ENCODE measurements around the gene IGSF6. TPM values are rescaled to one million over a fixed set of nuclear protein-coding genes. Genes with fewer than 3 reads are reported as not detected.

IGSF6 gene
- total and polyA plus RNA-seq, 2 of the 13 experiments (the other 11 are each of a cell fraction or from before 2014, with no cell fraction given), result not detected

DNA sequence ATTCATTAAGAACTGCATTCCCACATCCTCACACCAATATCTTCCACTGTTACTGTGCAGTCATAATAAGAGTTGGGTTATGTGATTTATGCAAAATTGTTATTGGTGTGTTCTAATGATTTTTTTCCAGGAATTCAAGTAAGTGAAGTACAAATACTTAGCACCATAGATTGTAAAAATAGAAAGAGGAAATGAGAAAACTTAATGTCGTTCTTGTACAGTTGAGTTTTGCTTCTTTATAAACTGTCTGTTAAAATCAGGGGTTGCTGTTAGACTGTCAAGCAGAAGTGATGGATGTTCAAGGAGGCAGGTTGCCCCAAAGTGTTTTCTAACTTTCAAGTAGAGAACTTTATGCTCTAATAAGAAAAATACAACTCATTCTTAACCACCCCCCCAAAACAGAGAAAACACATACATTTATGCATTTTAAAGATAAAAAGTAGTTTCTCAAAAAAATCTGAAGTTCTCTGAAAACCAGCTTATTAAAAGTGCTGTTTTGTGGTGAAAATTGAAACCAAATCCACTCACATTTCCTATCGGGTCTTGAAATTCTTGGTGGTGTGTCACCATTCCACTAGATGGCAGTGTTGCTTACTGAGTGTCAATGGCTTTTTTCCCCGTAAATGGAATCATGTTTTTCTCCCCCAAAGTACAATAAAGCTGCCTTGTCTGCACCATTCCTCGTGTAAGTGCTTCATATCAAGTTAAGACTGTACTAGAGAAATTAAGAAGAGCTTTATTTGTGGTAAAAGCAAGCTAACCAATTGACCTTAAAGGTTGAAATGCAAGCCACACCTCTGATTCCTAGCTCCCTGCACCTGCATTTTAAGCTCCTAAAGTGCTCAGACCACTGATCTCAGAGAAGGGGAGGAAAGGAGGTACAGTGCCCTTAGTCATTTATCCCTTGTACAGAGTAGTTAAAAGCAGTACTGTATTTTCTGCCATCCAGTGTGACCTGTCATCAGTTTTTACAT, 4.7 kb upstream of the IGSF6 start (continued):
- TF ChIP-seq, protein P1, sequence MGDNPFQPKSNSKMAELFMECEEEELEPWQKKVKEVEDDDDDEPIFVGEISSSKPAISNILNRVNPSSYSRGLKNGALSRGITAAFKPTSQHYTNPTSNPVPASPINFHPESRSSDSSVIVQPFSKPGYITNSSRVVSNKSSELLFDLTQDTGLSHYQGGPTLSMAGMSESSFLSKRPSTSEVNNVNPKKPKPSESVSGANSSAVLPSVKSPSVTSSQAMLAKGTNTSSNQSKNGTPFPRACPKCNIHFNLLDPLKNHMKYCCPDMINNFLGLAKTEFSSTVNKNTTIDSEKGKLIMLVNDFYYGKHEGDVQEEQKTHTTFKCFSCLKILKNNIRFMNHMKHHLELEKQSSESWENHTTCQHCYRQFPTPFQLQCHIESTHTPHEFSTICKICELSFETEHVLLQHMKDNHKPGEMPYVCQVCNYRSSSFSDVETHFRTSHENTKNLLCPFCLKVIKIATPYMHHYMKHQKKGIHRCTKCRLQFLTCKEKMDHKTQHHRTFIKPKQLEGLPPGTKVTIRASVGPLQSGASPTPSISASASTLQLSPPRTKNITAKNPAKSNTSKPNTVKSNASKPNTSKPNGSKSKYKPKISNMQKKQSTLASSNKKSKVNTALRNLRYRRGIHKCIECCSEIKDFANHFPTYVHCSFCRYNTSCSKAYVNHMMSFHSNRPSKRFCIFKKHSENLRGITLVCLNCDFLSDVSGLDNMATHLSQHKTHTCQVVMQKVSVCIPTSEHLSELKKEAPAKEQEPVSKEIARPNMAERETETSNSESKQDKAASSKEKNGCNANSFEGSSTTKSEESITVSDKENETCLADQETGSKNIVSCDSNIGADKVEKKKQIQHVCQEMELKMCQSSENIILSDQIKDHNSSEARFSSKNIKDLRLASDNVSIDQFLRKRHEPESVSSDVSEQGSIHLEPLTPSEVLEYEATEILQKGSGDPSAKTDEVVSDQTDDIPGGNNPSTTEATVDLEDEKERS (CRISPR knock-in tag; IDR thresholded peaks at IDR 0.05), result no peak
- TF ChIP-seq KMT2B (CRISPR knock-in tag; IDR thresholded peaks at IDR 0.05) (no peak), FOXK1 (CRISPR knock-in tag; IDR thresholded peaks at IDR 0.05; ENCODE audit: borderline replicate concordance, low read depth) (peak; percentile 15; the same call in 1 of the 2 replicates), ZKSCAN5 (CRISPR knock-in tag; IDR thresholded peaks at IDR 0.05) (no peak), PHF20 (CRISPR knock-in tag; IDR thresholded peaks at IDR 0.05) (no peak), CREB1 (IDR thresholded peaks at IDR 0.05) (0 out of 2 replicates have a peak, but pooled peaks have one; percentile 7), CREB1 (CRISPR knock-in tag; IDR thresholded peaks at IDR 0.05) (no peak), MBD4 (IDR thresholded peaks at IDR 0.05; ENCODE audit: borderline replicate concordance, low read length) (no peak), ZBTB38 (CRISPR knock-in tag; IDR thresholded peaks at IDR 0.05) (no peak), EHMT2 (IDR thresholded peaks at IDR 0.05; ENCODE audit: borderline replicate concordance, low read depth, low read length) (no peak), CCDC6 (CRISPR knock-in tag; IDR thresholded peaks at IDR 0.05) (0 out of 2 replicates have a peak, but pooled peaks have one; percentile 2), ZNF672 (CRISPR knock-in tag; IDR thresholded peaks at IDR 0.05) (no peak), EED (CRISPR knock-in tag; IDR thresholded peaks at IDR 0.05) (no peak), RXRA (CRISPR knock-in tag; IDR thresholded peaks at IDR 0.05) (no peak), ZNF777 (CRISPR knock-in tag; IDR thresholded peaks at IDR 0.05) (no peak), ZNF451 (CRISPR knock-in tag; IDR thresholded peaks at IDR 0.05) (no peak), CHD2 (IDR thresholded peaks at IDR 0.05; ENCODE audit: low read depth, low read length) (no peak), HMG20B (CRISPR knock-in tag; conservative IDR thresholded peaks at IDR 0.05) (no peak), MAZ (IDR thresholded peaks at IDR 0.05; ENCODE audit: borderline replicate concordance, low read depth, low read length) (no peak), MAZ (CRISPR knock-in tag; IDR thresholded peaks at IDR 0.05; ENCODE audit: low read depth) (no peak), HNF4A (CRISPR knock-in tag; IDR thresholded peaks at IDR 0.05) (no peak), SPEN (CRISPR knock-in tag; IDR thresholded peaks at IDR 0.05; ENCODE audit: low read depth) (no peak), SIX1 (CRISPR knock-in tag; IDR thresholded peaks at IDR 0.05; ENCODE audit: borderline replicate concordance) (peak; percentile 45; the same call in 1 of the 2 replicates)
- TF ChIP-seq, protein P2, sequence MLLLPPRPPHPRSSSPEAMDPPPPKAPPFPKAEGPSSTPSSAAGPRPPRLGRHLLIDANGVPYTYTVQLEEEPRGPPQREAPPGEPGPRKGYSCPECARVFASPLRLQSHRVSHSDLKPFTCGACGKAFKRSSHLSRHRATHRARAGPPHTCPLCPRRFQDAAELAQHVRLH (CRISPR knock-in tag; IDR thresholded peaks at IDR 0.05; ENCODE audit: borderline replicate concordance, low read depth), result 0 out of 2 replicates have a peak, but pooled peaks have one; percentile 45
- TF ChIP-seq, protein P3, sequence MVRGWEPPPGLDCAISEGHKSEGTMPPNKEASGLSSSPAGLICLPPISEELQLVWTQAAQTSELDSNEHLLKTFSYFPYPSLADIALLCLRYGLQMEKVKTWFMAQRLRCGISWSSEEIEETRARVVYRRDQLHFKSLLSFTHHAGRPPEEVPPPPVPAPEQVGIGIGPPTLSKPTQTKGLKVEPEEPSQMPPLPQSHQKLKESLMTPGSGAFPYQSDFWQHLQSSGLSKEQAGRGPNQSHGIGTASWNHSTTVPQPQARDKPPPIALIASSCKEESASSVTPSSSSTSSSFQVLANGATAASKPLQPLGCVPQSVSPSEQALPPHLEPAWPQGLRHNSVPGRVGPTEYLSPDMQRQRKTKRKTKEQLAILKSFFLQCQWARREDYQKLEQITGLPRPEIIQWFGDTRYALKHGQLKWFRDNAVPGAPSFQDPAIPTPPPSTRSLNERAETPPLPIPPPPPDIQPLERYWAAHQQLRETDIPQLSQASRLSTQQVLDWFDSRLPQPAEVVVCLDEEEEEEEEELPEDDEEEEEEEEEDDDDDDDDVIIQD (CRISPR knock-in tag; IDR thresholded peaks at IDR 0.05; ENCODE audit: low read depth), result peak; percentile 15; the same call in 1 of the 2 replicates
- TF ChIP-seq, protein P4, sequence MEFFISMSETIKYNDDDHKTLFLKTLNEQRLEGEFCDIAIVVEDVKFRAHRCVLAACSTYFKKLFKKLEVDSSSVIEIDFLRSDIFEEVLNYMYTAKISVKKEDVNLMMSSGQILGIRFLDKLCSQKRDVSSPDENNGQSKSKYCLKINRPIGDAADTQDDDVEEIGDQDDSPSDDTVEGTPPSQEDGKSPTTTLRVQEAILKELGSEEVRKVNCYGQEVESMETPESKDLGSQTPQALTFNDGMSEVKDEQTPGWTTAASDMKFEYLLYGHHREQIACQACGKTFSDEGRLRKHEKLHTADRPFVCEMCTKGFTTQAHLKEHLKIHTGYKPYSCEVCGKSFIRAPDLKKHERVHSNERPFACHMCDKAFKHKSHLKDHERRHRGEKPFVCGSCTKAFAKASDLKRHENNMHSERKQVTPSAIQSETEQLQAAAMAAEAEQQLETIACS (CRISPR knock-in tag; IDR thresholded peaks at IDR 0.05), result no peak
